Astrocyte of the spinal cord (primary cell): Measurements from ENCODE around the gene SURF1.
"Not testable (repeated sequence)": the region's sequence is repeated elsewhere in the genome, so short reads cannot be mapped to it uniquely, and the experiment has no call there.

Experiments used
- DNase-seq: peaks from one replicate; pipeline ENCODE4 v3.0.0; 2011; ENCODE audit warnings: low read depth, low spot score
- H3K4me3 ChIP-seq: 2 replicates; pipeline ENCODE4 v1.5.1; 2011; ENCODE audit warnings: low read depth, mild to moderate bottlenecking, low read length, moderate library complexity
- CTCF ChIP-seq: IDR thresholded peaks from 2 replicates; pipeline ENCODE4 v1.5.1; 2012; ENCODE audit warnings: low read depth, mild to moderate bottlenecking, low read length, inconsistent platforms
- in situ Hi-C: cut with HindIII; loops from 2 replicates; pipeline ENCODE4 v1.10.0; 2017; ENCODE audit warnings: low sequenced_read_pairs

Gene SURF1

DNA sequence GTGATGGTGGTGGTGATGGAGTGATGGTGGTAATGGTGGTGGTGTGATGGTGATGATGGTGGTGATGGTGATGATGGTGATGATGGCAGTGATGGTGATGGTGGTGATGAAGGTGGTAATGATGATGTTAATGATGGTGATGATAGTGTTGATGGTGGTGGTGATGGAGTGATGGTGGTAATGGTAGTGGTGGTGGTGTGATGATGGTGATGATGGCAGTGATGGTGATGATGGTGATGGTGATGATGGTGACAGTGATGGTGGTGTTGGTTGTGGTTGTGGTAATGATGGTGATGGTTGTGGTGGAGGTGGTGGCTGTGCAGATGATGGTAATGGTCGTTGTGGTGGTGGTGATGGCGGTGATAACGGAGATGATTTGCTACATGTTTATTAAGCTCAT is 27.2 kb upstream of the SURF1 start:
- no peak overlapping the region for H3K4me3 ChIP-seq
- no peak for TF ChIP-seq CTCF
- no peak for DNase-seq
- in situ Hi-C loops: no loop called here

GRCh38 chr9:133382507-133383141 is 26.3 kb upstream of the SURF1 start:
- no peak for DNase-seq
- TF ChIP-seq CTCF: no peak
- no peak overlapping the region for H3K4me3 ChIP-seq
- in situ Hi-C loops: no loop called here

- no peak for DNase-seq
- no peak for TF ChIP-seq CTCF
- H3K4me3 ChIP-seq: no peak overlapping the region
- in situ Hi-C loops: no loop called here
These were observed 24.4 kb upstream of the SURF1 start for GRCh38 chr9:133380734-133381133.

- TF ChIP-seq CTCF: no peak
- in situ Hi-C loops: no loop called here
- no peak overlapping the region for H3K4me3 ChIP-seq
- DNase-seq: no peak
These were observed 23.1 kb upstream of the SURF1 start for GRCh38 chr9:133379153-133380086.

- in situ Hi-C loops: no loop called here
- H3K4me3 ChIP-seq: no peak overlapping the region
- no peak for TF ChIP-seq CTCF
- DNase-seq: no peak
These were observed 22.2 kb upstream of the SURF1 start for GRCh38 chr9:133378408-133378962.

DNA sequence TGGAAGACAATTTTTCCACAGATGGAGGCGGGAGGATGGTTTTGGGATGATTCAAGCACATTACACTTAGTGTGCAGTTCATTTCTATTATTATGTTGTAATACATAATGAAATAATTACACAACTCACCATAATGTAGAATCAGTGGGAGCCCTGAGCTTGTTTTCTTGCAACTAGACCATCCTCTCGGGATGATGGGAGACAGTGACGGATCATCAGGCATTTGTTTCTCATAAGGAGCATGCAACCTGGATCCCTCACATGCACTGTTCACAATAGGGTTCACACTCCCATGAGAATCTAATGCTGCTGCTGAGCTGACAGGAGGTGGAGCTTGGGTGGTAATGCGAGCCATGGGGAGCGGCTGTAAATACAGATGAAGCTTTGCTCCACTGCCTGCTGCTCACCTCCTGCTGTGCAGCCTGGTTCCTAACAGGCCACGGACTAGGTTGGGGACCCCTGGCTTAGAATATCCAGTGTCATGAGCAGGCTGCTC is 21.5 kb upstream of the SURF1 start:
- no peak overlapping the region for H3K4me3 ChIP-seq
- in situ Hi-C loops: no loop called here
- no peak for TF ChIP-seq CTCF
- DNase-seq: no peak

DNA sequence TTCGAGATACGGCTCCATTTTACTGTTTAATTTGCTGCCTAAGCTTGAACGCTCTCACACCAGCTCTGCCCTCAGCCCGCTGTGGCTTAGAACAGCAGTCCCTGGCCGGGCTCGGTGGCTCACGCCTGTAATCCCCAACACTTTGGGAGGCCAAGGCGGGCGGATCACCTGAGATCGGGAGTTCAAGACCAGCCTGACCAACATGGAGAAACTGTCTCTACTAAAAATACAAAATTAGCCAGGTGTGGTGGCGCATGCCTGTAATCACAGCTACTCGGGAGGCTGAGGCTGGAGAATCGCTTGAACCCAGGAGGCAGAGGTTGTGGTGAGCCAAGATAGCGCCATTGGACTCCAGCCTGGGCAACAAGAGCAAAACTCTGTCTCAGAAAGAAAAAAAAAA is 21.0 kb upstream of the SURF1 start:
- H3K4me3 ChIP-seq, DNase-seq, in situ Hi-C loops: not testable (repeated sequence)
